T-helper 17 cell (primary cell): ENCODE results near the gene ZNF254. TPM values are rescaled to one million over a fixed set of nuclear protein-coding genes. Genes with fewer than 3 reads are reported as not detected.
A peak's percentile ranks its signal among the peaks of the same experiment; 100 is the strongest.
"Not testable (repeated sequence)": the region's sequence is repeated elsewhere in the genome, so short reads cannot be mapped to it uniquely, and the experiment has no call there.

Source experiments
- ATAC-seq: fragments of 150-1000 bp; cut with Tn5 transposase; 2 replicates; pipeline ENCODE4 v1.10.0; 2021; ENCODE audit warnings: mild to moderate bottlenecking, moderate library complexity
- DNase-seq, 3 donors: peaks; one replicate each; pipeline versions ENCODE4 v3.0.0 to v3.0.0-alpha.2; 2020 to 2021
- H3K9me3 ChIP-seq: one replicate; pipeline ENCODE4 v1.7.0; 2013; ENCODE audit warnings: low read length, mild to moderate bottlenecking; ENCODE audit not compliant: control insufficient read depth, poor library complexity, severe bottlenecking
- H3K27ac Mint-ChIP-seq: one replicate; pipeline ENCODE4 v1.8.0; 2022; ENCODE audit warnings: mild to moderate bottlenecking, moderate library complexity, mixed read lengths
- H3K27me3 Mint-ChIP-seq: one replicate; pipeline ENCODE4 v1.8.0; 2022; ENCODE audit warnings: mixed read lengths
- H3K36me3 Mint-ChIP-seq: one replicate; pipeline ENCODE4 v1.8.0; 2022; ENCODE audit warnings: low read depth, mixed read lengths
- H3K4me1 Mint-ChIP-seq: one replicate; pipeline ENCODE4 v1.8.0; 2022; ENCODE audit warnings: mild to moderate bottlenecking, mixed read lengths
- H3K4me3 Mint-ChIP-seq: one replicate; pipeline ENCODE4 v1.8.0; 2022; ENCODE audit warnings: mild to moderate bottlenecking, moderate library complexity, mixed read lengths
- total RNA-seq, 4 donors: library from RNA in 2 of 4; stranded (reverse) in 2 of 4; gene quantifications; one replicate each; pipeline ENCODE4 v1.2.3 and lab custom pipeline; 2022 to 2026

The ZNF254 gene
- total RNA-seq = 10 to 100 TPM in 1 of 2 donors, 1 to 10 TPM in 1; 8.4 to 12.0 TPM
- total RNA-seq (lab: John Stamatoyannopoulos, UW) = 22.4 to 27.0 reads per million in 2 donors

DNA sequence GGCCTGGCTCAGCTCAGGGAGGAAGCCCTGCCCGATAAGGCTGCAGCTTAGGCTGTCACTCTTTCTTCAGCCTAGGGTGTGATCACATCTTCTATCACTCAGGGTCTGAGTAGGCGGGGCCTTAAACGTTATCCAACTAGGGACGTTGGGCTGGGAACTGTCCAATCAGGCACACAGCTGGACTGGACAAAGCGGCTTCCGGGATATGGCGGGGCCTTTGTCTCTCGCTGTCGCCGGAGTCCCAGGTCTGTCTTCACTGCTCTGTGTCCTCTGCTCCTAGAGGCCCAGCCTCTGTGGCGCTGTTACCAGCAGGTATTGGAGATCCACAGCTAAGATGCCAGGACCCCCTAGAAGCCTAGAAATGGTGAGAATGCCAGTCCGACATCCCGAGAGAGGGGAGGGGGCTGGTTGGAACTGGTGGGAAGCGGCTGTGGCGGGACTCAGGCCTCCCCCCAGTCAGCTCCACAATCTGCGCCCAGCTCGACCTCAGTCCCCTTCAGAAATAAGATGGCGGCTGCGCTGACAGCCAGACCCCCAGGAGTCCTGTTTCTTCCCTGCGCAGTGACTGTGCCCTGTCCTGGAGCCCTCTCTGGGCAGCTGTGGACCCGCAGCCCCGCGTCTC lies at the start of gene ZNF254:
Gene ZNF254, plus strand, starts transcription at position 214 of the 622 bp plus-strand sequence. Its CDS starts 121 bp downstream, at position 335.
- peak within 1 kb of the TSS; percentile 93 for H3K4me3 Mint-ChIP-seq
- peak; percentile 99 for ATAC-seq
- DNase-seq = peak; percentile 31 to 48 (median 44)
- H3K4me1 Mint-ChIP-seq = peaks cover 2% of the 10 kb centered on the region
- no peaks in the 10 kb centered on the region for H3K9me3 ChIP-seq
- H3K27ac Mint-ChIP-seq = peak within 1 kb of the TSS; percentile 94
- no peaks in the 10 kb centered on the region for H3K27me3 Mint-ChIP-seq
- H3K36me3 Mint-ChIP-seq = no peaks in the 10 kb centered on the region

DNA sequence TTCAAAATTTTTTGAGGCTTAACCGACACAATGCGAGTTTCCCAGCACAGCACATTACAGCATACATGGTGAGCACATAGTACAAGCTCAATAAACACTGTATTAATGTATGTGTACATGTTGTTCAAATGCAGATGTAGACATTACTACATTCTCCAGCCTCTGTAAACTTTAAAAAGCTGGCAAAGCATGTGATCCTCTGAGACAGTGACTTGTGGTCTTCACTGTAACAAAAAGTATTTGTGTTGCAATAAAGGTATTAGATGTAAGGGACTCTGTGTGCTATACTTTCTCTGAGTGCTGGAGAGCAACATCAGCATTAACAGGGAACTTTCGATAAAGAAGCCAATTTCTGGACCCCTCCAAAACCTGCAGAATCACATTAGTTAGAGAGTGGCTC lies 46.4 kb upstream of the ZNF254 start:
- peaks cover 23% of the 10 kb centered on the region for H3K4me1 Mint-ChIP-seq
- no peaks in the 10 kb centered on the region for H3K27me3 Mint-ChIP-seq
- H3K27ac Mint-ChIP-seq = no peak overlapping the region
- no peaks in the 10 kb centered on the region for H3K9me3 ChIP-seq
- H3K36me3 Mint-ChIP-seq = peaks cover 2% of the 10 kb centered on the region
- no peak for DNase-seq
- ATAC-seq = no peak
- no peak overlapping the region for H3K4me3 Mint-ChIP-seq

- H3K4me3 Mint-ChIP-seq, DNase-seq, ATAC-seq, H3K27ac Mint-ChIP-seq, H3K36me3 Mint-ChIP-seq, H3K27me3 Mint-ChIP-seq, H3K9me3 ChIP-seq: not testable (repeated sequence)
- H3K4me1 Mint-ChIP-seq = peaks cover 17% of the 10 kb centered on the region
Observed at GRCh38 chr19:24041326-24041725, 45.7 kb upstream of the ZNF254 start.

GRCh38 chr19:24046550-24046949 lies 40.4 kb upstream of the ZNF254 start:
- Mint-ChIP-seq H3K36me3 (peaks cover 18% of the 10 kb centered on the region), H3K4me1 (peaks cover 2% of the 10 kb centered on the region), H3K27me3 (no peaks in the 10 kb centered on the region), H3K4me3 (no peak overlapping the region), H3K27ac (peak overlapping the region; percentile 55)
- no peak for ATAC-seq
- no peak for DNase-seq
- H3K9me3 ChIP-seq = no peaks in the 10 kb centered on the region

DNA sequence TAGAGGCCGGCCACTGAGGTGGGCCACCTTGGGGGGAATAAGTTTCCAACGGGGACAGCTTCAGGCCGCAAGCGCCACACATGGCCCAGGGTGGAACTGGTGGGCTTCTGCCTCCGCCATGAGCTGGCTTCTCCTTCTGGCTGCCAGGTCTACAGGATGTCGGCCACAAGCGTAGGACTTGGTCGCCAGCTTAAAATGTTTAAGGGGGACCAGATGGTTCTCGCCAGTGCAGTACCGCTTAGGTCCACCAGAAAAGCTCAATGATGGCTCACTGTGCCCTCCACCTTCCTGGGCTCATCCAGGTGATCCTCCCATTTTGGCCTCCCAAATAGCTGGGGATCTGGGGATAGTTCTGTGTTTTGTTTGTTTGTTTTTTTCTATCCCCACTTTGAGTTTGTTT lies 38.7 kb upstream of the ZNF254 start:
- H3K27ac Mint-ChIP-seq = no peak overlapping the region
- no peak for DNase-seq
- no peaks in the 10 kb centered on the region for H3K27me3 Mint-ChIP-seq
- ATAC-seq = no peak
- H3K4me1 Mint-ChIP-seq = peaks cover 5% of the 10 kb centered on the region
- H3K9me3 ChIP-seq = no peaks in the 10 kb centered on the region
- peaks cover 26% of the 10 kb centered on the region for H3K36me3 Mint-ChIP-seq
- no peak overlapping the region for H3K4me3 Mint-ChIP-seq

DNA sequence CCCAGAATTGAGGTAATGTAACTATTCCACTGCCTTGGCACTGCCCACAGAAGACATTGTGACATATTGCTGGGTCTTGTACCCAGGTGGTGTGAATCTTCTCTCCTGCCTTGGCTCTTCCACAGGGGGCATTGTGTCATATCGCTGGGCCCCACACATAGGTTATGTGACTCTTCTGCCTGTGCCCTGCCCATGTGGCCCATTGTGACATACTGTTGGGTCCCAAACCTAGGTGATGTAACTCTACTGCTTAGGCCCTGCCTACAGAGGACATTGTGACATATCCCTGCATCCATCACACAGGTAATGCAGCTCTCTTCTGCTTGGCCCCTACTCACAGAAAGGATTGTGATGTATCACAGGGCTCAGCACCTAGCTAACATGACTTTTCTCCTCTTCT lies 37.5 kb upstream of the ZNF254 start:
- H3K4me3 Mint-ChIP-seq = no peak overlapping the region
- no peaks in the 10 kb centered on the region for H3K9me3 ChIP-seq
- ATAC-seq = no peak
- H3K27me3 Mint-ChIP-seq = no peaks in the 10 kb centered on the region
- no peak overlapping the region for H3K27ac Mint-ChIP-seq
- peaks cover 9% of the 10 kb centered on the region for H3K4me1 Mint-ChIP-seq
- no peak for DNase-seq
- peaks cover 26% of the 10 kb centered on the region for H3K36me3 Mint-ChIP-seq

DNA sequence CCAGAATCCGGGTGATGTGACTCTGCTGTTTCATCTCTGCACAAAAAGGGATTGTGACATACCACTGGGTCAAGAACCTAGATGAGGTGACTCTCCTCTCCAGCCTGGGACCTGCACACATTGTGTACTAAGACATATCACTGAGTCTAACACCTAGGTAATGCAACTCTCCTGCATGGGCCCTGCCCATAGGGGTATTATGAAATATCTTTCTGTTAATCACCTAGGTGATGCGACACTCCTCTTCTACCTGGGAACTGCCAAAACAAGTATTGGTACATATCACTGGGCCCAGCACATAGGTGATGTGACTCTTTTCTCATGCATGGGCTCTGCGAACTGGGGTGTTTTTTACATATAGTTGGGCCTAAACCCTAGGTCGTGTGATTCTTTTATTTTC lies 35.5 kb upstream of the ZNF254 start:
- Mint-ChIP-seq H3K27me3 (no peaks in the 10 kb centered on the region), H3K4me3 (no peak overlapping the region), H3K4me1 (peaks cover 14% of the 10 kb centered on the region), H3K27ac (no peak overlapping the region), H3K36me3 (peaks cover 32% of the 10 kb centered on the region)
- ATAC-seq = no peak
- no peak for DNase-seq
- H3K9me3 ChIP-seq = no peaks in the 10 kb centered on the region

GRCh38 chr19:24052811-24053210 lies 34.2 kb upstream of the ZNF254 start:
- H3K27me3 Mint-ChIP-seq = no peaks in the 10 kb centered on the region
- no peak overlapping the region for H3K4me3 Mint-ChIP-seq
- peaks cover 24% of the 10 kb centered on the region for H3K36me3 Mint-ChIP-seq
- DNase-seq (no peak), ATAC-seq (no peak)
- no peak overlapping the region for H3K27ac Mint-ChIP-seq
- peaks cover 14% of the 10 kb centered on the region for H3K4me1 Mint-ChIP-seq
- no peaks in the 10 kb centered on the region for H3K9me3 ChIP-seq

- Mint-ChIP-seq H3K4me3 (no peak overlapping the region), H3K27ac (no peak overlapping the region), H3K4me1 (peaks cover 14% of the 10 kb centered on the region), H3K27me3 (no peaks in the 10 kb centered on the region), H3K36me3 (peaks cover 22% of the 10 kb centered on the region)
- H3K9me3 ChIP-seq = no peaks in the 10 kb centered on the region
- no peak for ATAC-seq
- no peak for DNase-seq
Observed at GRCh38 chr19:24053601-24054000, 33.4 kb upstream of the ZNF254 start.

GRCh38 chr19:24054044-24054935 lies 32.7 kb upstream of the ZNF254 start:
- ATAC-seq = no peak
- Mint-ChIP-seq H3K27me3 (no peaks in the 10 kb centered on the region), H3K36me3 (peaks cover 25% of the 10 kb centered on the region), H3K27ac (peak overlapping the region; percentile 66), H3K4me1 (peaks cover 19% of the 10 kb centered on the region), H3K4me3 (no peak overlapping the region)
- DNase-seq = no peak
- no peaks in the 10 kb centered on the region for H3K9me3 ChIP-seq

DNA sequence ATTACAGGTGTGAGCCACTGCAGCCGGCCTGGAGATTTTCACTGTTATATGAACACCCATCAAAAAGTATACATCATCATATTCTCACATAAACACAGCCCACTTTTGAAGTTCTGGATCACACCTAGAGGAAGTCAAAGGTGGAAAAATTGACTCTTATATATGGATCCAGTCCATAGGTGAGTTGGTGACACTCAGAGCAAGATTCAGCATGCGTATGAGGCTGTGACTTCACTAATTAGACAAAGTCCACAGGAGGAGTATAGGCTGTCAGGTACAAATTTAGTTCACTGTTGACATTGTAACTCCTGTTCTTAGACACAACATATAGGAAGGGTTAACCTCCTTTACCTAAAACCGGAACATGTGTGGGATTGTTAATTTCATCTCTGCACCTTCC lies 31.4 kb upstream of the ZNF254 start:
- no peak for DNase-seq
- no peaks in the 10 kb centered on the region for H3K27me3 Mint-ChIP-seq
- H3K27ac Mint-ChIP-seq = no peak overlapping the region

GRCh38 chr19:24057144-24057543 lies 29.8 kb upstream of the ZNF254 start:
- H3K36me3 Mint-ChIP-seq = peaks cover 18% of the 10 kb centered on the region

More for the DNA sequence above, 31.4 kb upstream of the ZNF254 start:
- Mint-ChIP-seq H3K4me3 (no peak overlapping the region), H3K36me3 (peaks cover 25% of the 10 kb centered on the region), H3K4me1 (peaks cover 18% of the 10 kb centered on the region)
- ATAC-seq = no peak
- H3K9me3 ChIP-seq = no peaks in the 10 kb centered on the region

DNA sequence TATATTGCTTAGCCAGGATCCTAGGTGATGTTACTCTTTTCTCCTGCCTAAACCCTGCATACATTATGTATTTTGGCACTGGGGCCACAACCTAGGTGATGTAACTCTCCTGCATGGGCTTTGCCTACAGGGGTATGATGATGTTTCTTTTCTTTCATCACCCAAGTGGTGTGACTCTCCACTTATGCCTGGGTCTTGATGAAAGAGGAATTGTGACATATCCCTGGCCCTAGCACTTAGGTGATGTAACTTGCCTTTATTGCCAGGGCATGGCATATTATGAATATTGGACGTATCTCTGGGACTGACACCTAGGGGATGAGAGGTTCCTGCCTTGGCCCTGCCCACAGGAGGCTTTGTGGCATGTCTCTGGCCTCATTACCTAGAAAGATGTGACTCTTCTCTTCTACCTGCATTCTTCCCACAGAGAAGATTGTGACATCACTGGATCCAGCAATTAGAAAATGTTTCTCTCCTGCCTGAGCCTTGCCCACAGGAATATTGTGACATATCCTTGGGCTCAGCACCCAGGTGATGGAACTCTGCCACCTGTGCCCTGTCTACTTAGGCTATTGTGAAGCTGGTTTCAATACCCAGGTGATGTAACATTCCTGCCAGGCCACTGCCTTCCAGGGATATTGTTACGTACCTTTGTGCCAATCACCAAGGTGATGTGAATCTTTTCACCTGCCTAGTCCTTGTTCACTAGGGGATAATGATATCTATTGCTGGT lies 27.3 kb upstream of the ZNF254 start:
- no peak for ATAC-seq
- H3K27ac Mint-ChIP-seq = peak overlapping the region; percentile 37
- no peaks in the 10 kb centered on the region for H3K9me3 ChIP-seq
- H3K4me3 Mint-ChIP-seq = no peak overlapping the region
- H3K4me1 Mint-ChIP-seq = peaks cover 11% of the 10 kb centered on the region
- DNase-seq = no peak
- H3K27me3 Mint-ChIP-seq = no peaks in the 10 kb centered on the region
- peaks cover 14% of the 10 kb centered on the region for H3K36me3 Mint-ChIP-seq

More at GRCh38 chr19:24057144-24057543, 29.8 kb upstream of the ZNF254 start:
- H3K9me3 ChIP-seq = no peaks in the 10 kb centered on the region
- Mint-ChIP-seq H3K27me3 (no peaks in the 10 kb centered on the region), H3K27ac (no peak overlapping the region), H3K4me1 (peaks cover 18% of the 10 kb centered on the region), H3K4me3 (no peak overlapping the region)
- DNase-seq (no peak), ATAC-seq (no peak)
